Ishikawa (cell line): ENCODE data around the gene NDFIP2.

Experiments used
- CEBPB ChIP-seq: IDR thresholded peaks from 2 replicates; pipeline ENCODE4 v1.6.1; 2012
- CREB1 ChIP-seq: IDR thresholded peaks from 2 replicates; pipeline ENCODE4 v1.6.1; 2012; ENCODE audit warnings: low read depth
- EGR1 ChIP-seq: IDR thresholded peaks from 2 replicates; pipeline ENCODE4 v1.6.1; 2012
- EP300 ChIP-seq: IDR thresholded peaks from 2 replicates; pipeline ENCODE4 v1.6.1; 2012; ENCODE audit warnings: borderline replicate concordance
- FOXM1 ChIP-seq: IDR thresholded peaks from 2 replicates; pipeline ENCODE4 v1.6.1; 2012; ENCODE audit warnings: low read depth, borderline replicate concordance
- MAX ChIP-seq: IDR thresholded peaks from 2 replicates; pipeline ENCODE4 v1.6.1; 2012
- NFIC ChIP-seq: IDR thresholded peaks from 2 replicates; pipeline ENCODE4 v1.6.1; 2012
- RAD21 ChIP-seq: IDR thresholded peaks from 2 replicates; pipeline ENCODE4 v1.6.1; 2012; ENCODE audit warnings: low read depth
- REST ChIP-seq: IDR thresholded peaks from 2 replicates; pipeline ENCODE4 v1.6.1; 2012; ENCODE audit warnings: low read depth, mild to moderate bottlenecking
- TAF1 ChIP-seq: IDR thresholded peaks from 2 replicates; pipeline ENCODE4 v1.6.1; 2012; ENCODE audit warnings: low read depth, mild to moderate bottlenecking
- TCF12 ChIP-seq: IDR thresholded peaks from 2 replicates; pipeline ENCODE4 v1.6.1; 2012; ENCODE audit warnings: low read depth
- TEAD4 ChIP-seq: IDR thresholded peaks from 2 replicates; pipeline ENCODE4 v1.6.1; 2012
- USF1 ChIP-seq: IDR thresholded peaks from 2 replicates; pipeline ENCODE4 v1.6.1; 2012
- YY1 ChIP-seq: IDR thresholded peaks from 2 replicates; pipeline ENCODE4 v1.6.1; 2012; ENCODE audit warnings: low read depth
- ZBTB7A ChIP-seq: IDR thresholded peaks from 2 replicates; pipeline ENCODE4 v1.6.1; 2012; ENCODE audit warnings: low read depth

Gene NDFIP2

GRCh38 chr13:79490326-79490725 lies 9.4 kb downstream of the NDFIP2 start:
- TF ChIP-seq TEAD4 = no peak
- TF ChIP-seq TAF1 = no peak
- no peak for TF ChIP-seq NFIC
- TF ChIP-seq EGR1 = no peak
- no peak for TF ChIP-seq EP300
- no peak for TF ChIP-seq USF1
- TF ChIP-seq FOXM1 = no peak
- TF ChIP-seq CREB1 = no peak
- no peak for TF ChIP-seq REST
- TF ChIP-seq ZBTB7A = no peak
- TF ChIP-seq MAX = no peak
- TF ChIP-seq RAD21 = no peak

GRCh38 chr13:79490824-79491223 lies 9.9 kb downstream of the NDFIP2 start:
- TF ChIP-seq CEBPB = no peak
- no peak for TF ChIP-seq MAX
- TF ChIP-seq TCF12 = no peak
- no peak for TF ChIP-seq USF1
- no peak for TF ChIP-seq EP300
- no peak for TF ChIP-seq TAF1
- no peak for TF ChIP-seq ZBTB7A
- TF ChIP-seq EGR1 = no peak
- TF ChIP-seq NFIC = no peak
- TF ChIP-seq RAD21 = no peak
- no peak for TF ChIP-seq YY1
- TF ChIP-seq REST = no peak
- TF ChIP-seq CREB1 = no peak
- no peak for TF ChIP-seq TEAD4
- no peak for TF ChIP-seq FOXM1

GRCh38 chr13:79491715-79492114 lies 10.8 kb downstream of the NDFIP2 start:
- no peak for TF ChIP-seq YY1

GRCh38 chr13:79492313-79492798 lies 11.4 kb downstream of the NDFIP2 start:
- TF ChIP-seq MAX (no peak), TEAD4 (no peak), TAF1 (no peak), NFIC (no peak), USF1 (no peak), ZBTB7A (no peak), YY1 (no peak), CREB1 (no peak)

- TF ChIP-seq ZBTB7A = no peak
- no peak for TF ChIP-seq TEAD4
- TF ChIP-seq USF1 = no peak
- TF ChIP-seq YY1 = no peak
- TF ChIP-seq MAX = no peak
- no peak for TF ChIP-seq EGR1
- no peak for TF ChIP-seq TCF12
- no peak for TF ChIP-seq RAD21
- TF ChIP-seq EP300 = no peak
- no peak for TF ChIP-seq CREB1
Observed at GRCh38 chr13:79492918-79493594, 12.1 kb downstream of the NDFIP2 start.
